ENCODE results near the gene CCBE1.

DNA sequence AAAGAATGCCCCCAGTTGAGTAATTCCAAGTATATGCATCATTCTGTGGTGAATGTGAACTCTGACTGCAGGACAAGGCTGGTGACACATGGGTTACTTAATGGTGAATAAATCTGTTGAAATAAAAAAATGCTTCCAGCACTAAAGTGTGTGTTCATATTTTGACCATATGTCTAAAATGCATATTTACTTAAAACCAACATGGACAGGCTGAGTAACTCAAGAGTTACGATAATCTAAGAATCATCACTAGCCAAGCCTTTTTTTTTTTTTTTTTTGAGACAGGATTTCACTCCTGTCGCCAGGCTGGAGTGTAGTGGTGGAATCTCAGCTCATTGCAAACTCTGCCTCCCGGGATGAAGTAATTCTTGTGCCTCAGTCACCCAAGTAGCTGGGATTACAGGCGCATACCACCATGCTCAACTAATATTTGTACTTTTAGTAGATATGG lies 47.1 kb upstream of the CCBE1 start:
- TF ChIP-seq, protein P1, sequence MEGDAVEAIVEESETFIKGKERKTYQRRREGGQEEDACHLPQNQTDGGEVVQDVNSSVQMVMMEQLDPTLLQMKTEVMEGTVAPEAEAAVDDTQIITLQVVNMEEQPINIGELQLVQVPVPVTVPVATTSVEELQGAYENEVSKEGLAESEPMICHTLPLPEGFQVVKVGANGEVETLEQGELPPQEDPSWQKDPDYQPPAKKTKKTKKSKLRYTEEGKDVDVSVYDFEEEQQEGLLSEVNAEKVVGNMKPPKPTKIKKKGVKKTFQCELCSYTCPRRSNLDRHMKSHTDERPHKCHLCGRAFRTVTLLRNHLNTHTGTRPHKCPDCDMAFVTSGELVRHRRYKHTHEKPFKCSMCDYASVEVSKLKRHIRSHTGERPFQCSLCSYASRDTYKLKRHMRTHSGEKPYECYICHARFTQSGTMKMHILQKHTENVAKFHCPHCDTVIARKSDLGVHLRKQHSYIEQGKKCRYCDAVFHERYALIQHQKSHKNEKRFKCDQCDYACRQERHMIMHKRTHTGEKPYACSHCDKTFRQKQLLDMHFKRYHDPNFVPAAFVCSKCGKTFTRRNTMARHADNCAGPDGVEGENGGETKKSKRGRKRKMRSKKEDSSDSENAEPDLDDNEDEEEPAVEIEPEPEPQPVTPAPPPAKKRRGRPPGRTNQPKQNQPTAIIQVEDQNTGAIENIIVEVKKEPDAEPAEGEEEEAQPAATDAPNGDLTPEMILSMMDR (IDR thresholded peaks at IDR 0.05; ENCODE audit: insufficient read depth, low read depth, low read length) = no peak
- no peak for TF ChIP-seq EZH2 (IDR thresholded peaks at IDR 0.05; ENCODE audit: insufficient read depth, low read length)
